GM12865 (cell line): ENCODE results near the gene UBXN11.
"Not testable (repeated sequence)": the region's sequence is repeated elsewhere in the genome, so short reads cannot be mapped to it uniquely, and the experiment has no call there.

ENCODE experiments used
- DNase-seq: peaks from one replicate; pipeline ENCODE4 v3.0.0; 2010; ENCODE audit warnings: low read depth
- H3K4me3 ChIP-seq: 2 replicates; pipeline ENCODE4 v1.5.1; 2011; ENCODE audit warnings: mild to moderate bottlenecking, low read depth, low read length, control low read depth
- TF ChIP-seq, protein P1 (sequence below): IDR thresholded peaks from 2 replicates; pipeline ENCODE4 v1.5.1; 2011; ENCODE audit warnings: low read length, control low read depth, low read depth, inconsistent platforms; ENCODE audit not compliant: insufficient read depth; ENCODE audit errors: missing control alignments

The UBXN11 gene

GRCh38 chr1:26336477-26337205 is 30.2 kb upstream of the UBXN11 start:
- peak overlapping the region; percentile 33 for H3K4me3 ChIP-seq
- TF ChIP-seq, protein P1, sequence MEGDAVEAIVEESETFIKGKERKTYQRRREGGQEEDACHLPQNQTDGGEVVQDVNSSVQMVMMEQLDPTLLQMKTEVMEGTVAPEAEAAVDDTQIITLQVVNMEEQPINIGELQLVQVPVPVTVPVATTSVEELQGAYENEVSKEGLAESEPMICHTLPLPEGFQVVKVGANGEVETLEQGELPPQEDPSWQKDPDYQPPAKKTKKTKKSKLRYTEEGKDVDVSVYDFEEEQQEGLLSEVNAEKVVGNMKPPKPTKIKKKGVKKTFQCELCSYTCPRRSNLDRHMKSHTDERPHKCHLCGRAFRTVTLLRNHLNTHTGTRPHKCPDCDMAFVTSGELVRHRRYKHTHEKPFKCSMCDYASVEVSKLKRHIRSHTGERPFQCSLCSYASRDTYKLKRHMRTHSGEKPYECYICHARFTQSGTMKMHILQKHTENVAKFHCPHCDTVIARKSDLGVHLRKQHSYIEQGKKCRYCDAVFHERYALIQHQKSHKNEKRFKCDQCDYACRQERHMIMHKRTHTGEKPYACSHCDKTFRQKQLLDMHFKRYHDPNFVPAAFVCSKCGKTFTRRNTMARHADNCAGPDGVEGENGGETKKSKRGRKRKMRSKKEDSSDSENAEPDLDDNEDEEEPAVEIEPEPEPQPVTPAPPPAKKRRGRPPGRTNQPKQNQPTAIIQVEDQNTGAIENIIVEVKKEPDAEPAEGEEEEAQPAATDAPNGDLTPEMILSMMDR: no peak
- peak; percentile 77 for DNase-seq

GRCh38 chr1:26335774-26336476 is 29.5 kb upstream of the UBXN11 start:
- no peak for DNase-seq
- peak overlapping the region; percentile 33 for H3K4me3 ChIP-seq
- TF ChIP-seq, protein P1: no peak

GRCh38 chr1:26333312-26333711 is 26.9 kb upstream of the UBXN11 start:
- DNase-seq, H3K4me3 ChIP-seq: not testable (repeated sequence)

DNA sequence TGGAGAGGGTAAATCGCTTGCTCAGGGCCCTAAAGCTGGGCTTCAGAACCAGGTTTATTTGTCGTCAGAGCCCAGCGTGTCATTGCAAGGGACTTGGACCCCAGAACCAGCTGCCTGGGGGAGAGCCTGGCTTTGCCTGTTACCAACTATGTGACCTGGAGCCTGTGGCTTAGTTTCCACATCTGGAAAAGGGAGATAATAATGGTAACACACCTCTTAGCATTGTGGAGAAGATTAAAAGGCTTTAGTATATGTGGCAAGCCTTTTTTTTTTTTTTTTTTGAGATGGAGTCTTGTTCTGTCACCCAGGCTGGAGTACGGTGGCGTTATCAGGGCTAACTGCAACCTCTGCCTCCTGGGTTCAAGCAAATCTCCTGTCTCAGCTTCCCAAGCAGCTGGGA is 23.8 kb upstream of the UBXN11 start:
- no peak overlapping the region for H3K4me3 ChIP-seq
- TF ChIP-seq, protein P1: no peak
- DNase-seq: no peak

GRCh38 chr1:26329380-26329779 is 22.9 kb upstream of the UBXN11 start:
- H3K4me3 ChIP-seq, DNase-seq: not testable (repeated sequence)

GRCh38 chr1:26328597-26328996 is 22.2 kb upstream of the UBXN11 start:
- TF ChIP-seq, protein P1: no peak
- no peak for DNase-seq
- H3K4me3 ChIP-seq: no peak overlapping the region

DNA sequence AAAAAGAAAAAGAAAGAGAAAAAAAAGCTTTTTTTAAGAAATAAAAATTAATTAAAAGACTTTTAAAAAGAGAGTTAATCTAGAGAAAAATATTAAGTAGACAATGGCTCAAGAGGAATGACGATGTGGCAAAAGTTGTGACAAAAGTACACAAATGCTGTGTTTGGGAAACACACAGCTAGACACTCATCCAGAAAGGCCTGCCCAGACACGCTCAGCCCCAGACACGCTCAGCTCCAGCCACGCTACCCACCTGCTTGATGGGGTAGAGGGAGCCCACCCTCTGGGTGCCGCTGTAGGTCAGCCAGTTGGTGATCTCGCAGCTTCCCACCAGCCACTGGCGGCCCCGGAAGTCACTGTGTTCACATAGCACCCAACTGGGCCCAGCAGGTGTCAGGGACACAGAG is 21.5 kb upstream of the UBXN11 start:
- TF ChIP-seq, protein P1: no peak
- no peak overlapping the region for H3K4me3 ChIP-seq
- DNase-seq: no peak

- DNase-seq: no peak
- no peak overlapping the region for H3K4me3 ChIP-seq
These were observed 18.1 kb upstream of the UBXN11 start for GRCh38 chr1:26324550-26324949.

More at GRCh38 chr1:26324550-26324949, 18.1 kb upstream of the UBXN11 start:
- TF ChIP-seq, protein P1: no peak
